HPDE6-E6E7 (cell line): ENCODE results near the gene SPN.
"Not testable (repeated sequence)": the region's sequence is repeated elsewhere in the genome, so short reads cannot be mapped to it uniquely, and the experiment has no call there.

Source experiments
- DNase-seq: peaks from one replicate; pipeline ENCODE4 v3.0.0; 2011; ENCODE audit warnings: missing footprints; ENCODE audit errors: extremely low spot score

SPN gene

GRCh38 chr16:29663016-29663806 lies at the start of gene SPN:
Gene SPN (plus strand): TSS chr16:29663247. CDS start chr16:29663729, 482 bp downstream.
- DNase-seq: no peak

GRCh38 chr16:29613307-29614057 lies 49.6 kb upstream of the SPN start:
- DNase-seq: peak; percentile 22

GRCh38 chr16:29614691-29615314 lies 48.2 kb upstream of the SPN start:
- DNase-seq: not testable (repeated sequence)

GRCh38 chr16:29616127-29616526 lies 46.9 kb upstream of the SPN start:
- DNase-seq: not testable (repeated sequence)

- DNase-seq: not testable (repeated sequence)
Observed at GRCh38 chr16:29620591-29620990, 42.5 kb upstream of the SPN start.

GRCh38 chr16:29622738-29623137 lies 40.3 kb upstream of the SPN start:
- not testable (repeated sequence) for DNase-seq

GRCh38 chr16:29623253-29623652 lies 39.8 kb upstream of the SPN start:
- not testable (repeated sequence) for DNase-seq

GRCh38 chr16:29625114-29625513 lies 37.9 kb upstream of the SPN start:
- DNase-seq: not testable (repeated sequence)

- DNase-seq: not testable (repeated sequence)
Observed at GRCh38 chr16:29626778-29627331, 36.2 kb upstream of the SPN start.

GRCh38 chr16:29627661-29628075 lies 35.4 kb upstream of the SPN start:
- DNase-seq: not testable (repeated sequence)

- not testable (repeated sequence) for DNase-seq
Observed at GRCh38 chr16:29628707-29629106, 34.3 kb upstream of the SPN start.

GRCh38 chr16:29629318-29629717 lies 33.7 kb upstream of the SPN start:
- not testable (repeated sequence) for DNase-seq

- not testable (repeated sequence) for DNase-seq
Observed at GRCh38 chr16:29631658-29632057, 31.4 kb upstream of the SPN start.

GRCh38 chr16:29635902-29636301 lies 27.1 kb upstream of the SPN start:
- DNase-seq: not testable (repeated sequence)

- not testable (repeated sequence) for DNase-seq
Observed at GRCh38 chr16:29636368-29636767, 26.7 kb upstream of the SPN start.

- not testable (repeated sequence) for DNase-seq
Observed at GRCh38 chr16:29638751-29639150, 24.3 kb upstream of the SPN start.

- DNase-seq: no peak
Observed at GRCh38 chr16:29641561-29641960, 21.5 kb upstream of the SPN start.

GRCh38 chr16:29643596-29643995 lies 19.5 kb upstream of the SPN start:
- DNase-seq: no peak

GRCh38 chr16:29644338-29644857 lies 18.6 kb upstream of the SPN start:
- DNase-seq: no peak

GRCh38 chr16:29644973-29645693 lies 17.9 kb upstream of the SPN start:
- no peak for DNase-seq

- no peak for DNase-seq
Observed at GRCh38 chr16:29645694-29646187, 17.3 kb upstream of the SPN start.
